ENCODE data around the gene PECR.
"Not testable (repeated sequence)": the region's sequence is repeated elsewhere in the genome, so short reads cannot be mapped to it uniquely, and the experiment has no call there.

The PECR gene

GRCh38 chr2:216003876-216004696 is 77.5 kb downstream of the PECR start:
- no peak for DNase-seq (ENCODE audit: low read depth in 2 of 2, low spot score in 1 of 2)

DNA sequence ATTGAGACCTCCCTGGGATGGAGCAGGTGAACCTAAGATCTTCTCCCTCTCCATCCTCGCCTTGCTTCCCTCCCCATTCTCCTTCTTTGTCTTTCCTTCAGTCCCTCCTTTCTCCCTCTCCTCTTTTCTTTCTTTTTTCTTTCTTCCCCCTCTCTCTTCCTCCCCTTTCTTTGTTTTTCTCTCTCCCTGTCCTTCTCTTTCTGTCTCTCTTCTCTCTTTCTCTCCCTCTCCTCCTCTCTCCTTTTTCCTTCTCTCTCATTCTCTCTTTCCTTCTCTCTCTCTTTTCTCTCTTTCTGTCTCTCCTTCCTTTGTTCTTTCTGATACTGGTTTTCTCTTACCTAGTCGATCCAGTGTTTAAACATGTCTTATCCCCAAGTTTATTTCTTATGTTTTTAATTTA is 78.9 kb downstream of the PECR start:
- DNase-seq (ENCODE audit: low read depth in 2 of 2, low spot score in 1 of 2) = no peak

GRCh38 chr2:216002101-216002678 is 79.4 kb downstream of the PECR start:
- DNase-seq (ENCODE audit: low read depth in 2 of 2, low spot score in 1 of 2) = no peak

DNA sequence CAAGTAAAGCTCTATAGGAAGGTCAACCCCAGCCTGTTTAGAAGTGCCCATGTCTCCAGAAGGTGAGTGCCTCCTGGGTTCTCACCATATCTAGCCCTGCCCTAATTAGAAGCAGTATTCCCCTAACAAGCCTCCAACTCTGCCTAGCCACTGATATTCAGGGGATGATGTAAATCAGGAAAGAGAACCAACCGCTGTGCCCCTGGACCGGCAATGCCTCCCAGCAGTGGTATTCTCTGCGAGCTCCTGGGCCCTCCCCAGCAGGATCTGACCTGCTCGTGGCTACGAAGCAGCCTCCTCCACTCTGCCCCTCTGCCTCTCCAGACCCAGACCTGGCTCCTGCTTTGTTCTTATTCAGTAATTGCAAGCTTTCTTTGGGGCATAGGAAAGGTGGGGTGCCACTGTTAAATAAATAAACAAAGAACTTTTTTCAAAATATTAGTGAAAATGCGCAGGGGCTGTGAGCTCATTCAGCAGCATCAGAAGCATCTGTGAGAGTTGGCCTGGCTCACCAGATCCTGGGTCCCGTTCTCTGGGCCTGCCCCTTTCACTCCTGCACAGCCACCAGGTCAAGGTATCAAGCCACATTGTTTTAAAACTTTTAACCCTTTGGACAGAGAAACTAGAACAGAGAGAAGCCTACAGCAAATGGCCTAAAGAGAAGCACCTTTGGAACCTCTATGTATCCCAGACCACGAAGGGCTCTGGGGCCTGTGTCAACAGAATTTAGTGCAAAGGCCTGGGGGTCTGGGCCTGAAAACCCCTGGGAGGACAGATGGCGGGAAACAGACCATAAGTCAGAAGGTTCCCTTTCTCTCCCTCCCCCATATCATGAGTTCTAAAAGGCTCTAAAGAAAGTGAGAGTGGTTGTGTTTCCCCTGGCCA is 80.2 kb downstream of the PECR start:
- DNase-seq (ENCODE audit: low read depth in 2 of 2, low spot score in 1 of 2) = no peak

DNA sequence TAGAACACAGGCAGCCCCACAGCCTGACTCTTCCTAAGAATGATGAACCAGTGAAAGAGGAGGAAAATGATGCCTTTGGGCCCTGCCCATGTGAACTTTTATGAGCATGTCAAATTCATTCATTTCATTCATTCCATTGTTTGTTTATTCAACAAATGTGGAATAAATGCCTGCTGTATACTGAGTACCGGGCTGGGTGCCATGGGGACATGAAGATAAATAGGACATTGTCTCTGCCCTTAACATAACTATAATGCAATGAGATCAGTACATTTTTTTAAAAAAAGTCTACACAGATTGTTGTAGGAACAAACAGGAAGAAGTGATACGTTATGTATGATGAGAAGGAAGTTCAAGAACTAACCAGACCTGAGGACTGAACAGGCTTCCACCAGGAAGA is 83.0 kb downstream of the PECR start:
- DNase-seq (ENCODE audit: low read depth in 2 of 2, low spot score in 1 of 2) = no peak

GRCh38 chr2:215997219-215997618 is 84.4 kb downstream of the PECR start:
- no peak for DNase-seq (ENCODE audit: low read depth in 2 of 2, low spot score in 1 of 2)

DNA sequence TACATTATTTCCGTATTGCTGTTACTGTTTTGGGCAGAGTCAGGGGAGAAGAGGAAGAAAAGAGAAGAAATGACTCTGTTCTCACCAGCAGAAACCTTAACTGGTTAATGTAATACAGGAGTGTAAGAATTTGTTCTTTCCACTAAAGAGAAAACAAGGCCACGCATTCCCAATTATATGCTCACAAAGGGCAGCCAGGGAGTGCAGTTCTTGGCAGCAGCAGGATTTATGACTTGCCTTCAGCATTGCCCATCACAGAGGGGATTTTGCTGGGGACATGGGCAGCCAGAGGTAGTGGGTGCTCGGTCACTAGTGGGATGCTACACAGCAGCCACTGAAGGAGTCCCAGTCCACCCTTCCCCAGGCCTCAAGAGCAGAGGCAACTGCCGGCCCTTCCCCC is 86.7 kb downstream of the PECR start:
- no peak for DNase-seq (ENCODE audit: low read depth in 2 of 2, low spot score in 1 of 2)

DNA sequence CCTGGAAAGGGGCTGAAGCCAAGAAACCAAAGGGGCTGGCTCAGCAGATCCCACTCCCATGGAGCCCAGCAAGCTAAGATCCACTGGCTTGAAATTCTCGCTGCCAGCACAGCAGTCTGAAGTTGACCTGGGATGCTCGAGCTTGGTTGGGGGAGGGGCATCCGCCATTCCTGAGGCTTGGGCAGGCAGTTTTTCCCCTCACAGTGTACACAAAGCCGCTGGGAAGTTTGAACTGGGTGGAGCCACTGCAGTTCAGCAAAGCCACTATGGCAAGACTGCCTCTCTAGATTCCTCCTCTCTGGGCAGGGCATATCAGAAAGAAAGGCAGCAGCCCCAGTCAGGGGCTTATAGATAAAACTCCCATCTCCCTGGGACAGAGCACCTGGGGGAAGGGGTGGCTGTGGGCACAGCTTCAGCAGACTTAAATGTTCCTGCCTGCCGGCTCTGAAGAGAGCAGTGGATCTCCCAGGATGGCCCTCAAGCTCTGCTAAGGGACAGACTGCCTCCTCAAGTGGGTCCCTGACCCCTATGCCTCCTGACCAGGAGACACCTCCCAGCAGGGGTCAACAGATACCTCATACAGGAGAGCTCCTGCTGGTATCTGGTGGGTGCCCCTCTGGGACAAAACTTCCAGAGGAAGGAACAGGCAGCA is 92.9 kb downstream of the PECR start:
- not testable (repeated sequence) for DNase-seq (ENCODE audit: low read depth in 2 of 2, low spot score in 1 of 2)
